Activated naive CD8-positive, alpha-beta T cell treated with anti-CD3 and anti-CD28 coated beads, Interleukin-2, amount 10 ng/mL, durations not matched to agents 7 days and 5 days (primary cell): ENCODE results near the gene STARD7. TPM values are rescaled to one million over a fixed set of nuclear protein-coding genes. Genes with fewer than 3 reads are reported as not detected.

Source experiments
- ATAC-seq: fragments of 150-1000 bp; cut with Tn5 transposase; one replicate; pipeline ENCODE4 v1.10.0; 2021; ENCODE audit warnings: low read depth, moderate library complexity
- POLR2A ChIA-PET: fragments of 350-600 bp; sonication (Branson Sonifier 250); formaldehyde crosslinking; loops from one replicate; lab custom pipeline; 2021; ENCODE audit warnings: antibody characterized with exemption; lab: Charles Lee
- DNase-seq: peaks from one replicate; pipeline ENCODE4 v3.0.0; 2021
- H3K27ac Mint-ChIP-seq: one replicate; pipeline ENCODE4 v1.8.0; 2022; ENCODE audit warnings: mild to moderate bottlenecking, mixed read lengths
- H3K27me3 Mint-ChIP-seq: one replicate; pipeline ENCODE4 v1.8.0; 2022; ENCODE audit warnings: mild to moderate bottlenecking, moderate library complexity, mixed read lengths
- H3K36me3 Mint-ChIP-seq: one replicate; pipeline ENCODE4 v1.8.0; 2021; ENCODE audit warnings: mild to moderate bottlenecking, mixed read lengths
- H3K4me1 Mint-ChIP-seq: one replicate; pipeline ENCODE4 v1.8.0; 2021; ENCODE audit warnings: mixed read lengths
- H3K4me3 Mint-ChIP-seq: one replicate; pipeline ENCODE4 v1.8.0; 2022; ENCODE audit warnings: mild to moderate bottlenecking, moderate library complexity, mixed read lengths
- H3K9me3 Mint-ChIP-seq: one replicate; pipeline ENCODE4 v1.8.0; 2021; ENCODE audit warnings: mixed read lengths
- total RNA-seq, 2 experiments: library from RNA; stranded (reverse); gene quantifications; one replicate each; pipeline ENCODE4 v1.2.3, GENCODE V29; 2021

STARD7 gene
- total RNA-seq, 2 experiments from 2014 or later: 105 to 114 TPM

GRCh38 chr2:96154506-96155380 lies 53.9 kb downstream of the STARD7 start:
- POLR2A ChIA-PET: no interaction called here
- H3K27ac Mint-ChIP-seq: no peak overlapping the region

GRCh38 chr2:96153991-96154431 lies 54.6 kb downstream of the STARD7 start:
- ATAC-seq: no peak
- Mint-ChIP-seq H3K27me3 (peaks cover 6% of the 10 kb centered on the region), H3K36me3 (no peaks in the 10 kb centered on the region), H3K9me3 (no peaks in the 10 kb centered on the region), H3K4me3 (no peak overlapping the region), H3K4me1 (peaks cover 56% of the 10 kb centered on the region), H3K27ac (no peak overlapping the region)
- DNase-seq: peak; percentile 33
- POLR2A ChIA-PET: no interaction called here

More at GRCh38 chr2:96154506-96155380, 53.9 kb downstream of the STARD7 start:
- no peaks in the 10 kb centered on the region for H3K9me3 Mint-ChIP-seq
- DNase-seq: no peak
- peaks cover 2% of the 10 kb centered on the region for H3K36me3 Mint-ChIP-seq
- peaks cover 60% of the 10 kb centered on the region for H3K4me1 Mint-ChIP-seq
- H3K27me3 Mint-ChIP-seq: peaks cover 6% of the 10 kb centered on the region
- H3K4me3 Mint-ChIP-seq: no peak overlapping the region
- no peak for ATAC-seq

- Mint-ChIP-seq H3K27ac (peak overlapping the region; percentile 38), H3K4me3 (no peak overlapping the region), H3K27me3 (peaks cover 6% of the 10 kb centered on the region), H3K36me3 (no peaks in the 10 kb centered on the region), H3K4me1 (peaks cover 59% of the 10 kb centered on the region), H3K9me3 (no peaks in the 10 kb centered on the region)
- POLR2A ChIA-PET: interaction anchor here (3.8 kb wide), 1 partner anchor 11 kb away, joined by 15 read pairs; no protein-coding TSS in a partner anchor
- no peak for DNase-seq
- no peak for ATAC-seq
Measured at GRCh38 chr2:96153291-96153713, 55.3 kb downstream of the STARD7 start.

- POLR2A ChIA-PET: interaction anchor here (3.8 kb wide), 1 partner anchor 11 kb away, joined by 15 read pairs; no protein-coding TSS in a partner anchor
- Mint-ChIP-seq H3K27me3 (peaks cover 6% of the 10 kb centered on the region), H3K9me3 (no peaks in the 10 kb centered on the region), H3K36me3 (no peaks in the 10 kb centered on the region), H3K27ac (peak overlapping the region; percentile 54), H3K4me1 (peaks cover 58% of the 10 kb centered on the region), H3K4me3 (no peak overlapping the region)
- no peak for DNase-seq
- ATAC-seq: no peak
Measured at GRCh38 chr2:96152304-96153161, 56.1 kb downstream of the STARD7 start.

- POLR2A ChIA-PET: interaction anchor here (0.7 to 3.8 kb wide), 2 partner anchors 12 to 1847 kb away, joined by 4 to 15 read pairs; no protein-coding TSS in a partner anchor
- H3K27ac Mint-ChIP-seq: peak overlapping the region; percentile 36
- ATAC-seq (no peak), DNase-seq (no peak)
- H3K9me3 Mint-ChIP-seq: no peaks in the 10 kb centered on the region
- peaks cover 58% of the 10 kb centered on the region for H3K4me1 Mint-ChIP-seq
- H3K36me3 Mint-ChIP-seq: no peaks in the 10 kb centered on the region
- no peak overlapping the region for H3K4me3 Mint-ChIP-seq
- H3K27me3 Mint-ChIP-seq: peaks cover 6% of the 10 kb centered on the region
Measured at GRCh38 chr2:96151595-96152303, 56.9 kb downstream of the STARD7 start.

GRCh38 chr2:96150791-96151594 lies 57.6 kb downstream of the STARD7 start:
- Mint-ChIP-seq H3K27me3 (peaks cover 4% of the 10 kb centered on the region), H3K4me3 (no peak overlapping the region), H3K9me3 (no peaks in the 10 kb centered on the region), H3K4me1 (peaks cover 56% of the 10 kb centered on the region), H3K36me3 (no peaks in the 10 kb centered on the region), H3K27ac (peak overlapping the region; percentile 36)
- DNase-seq (no peak), ATAC-seq (no peak)
- POLR2A ChIA-PET: interaction anchor here (0.7 to 3.8 kb wide), 2 partner anchors 13 to 1848 kb away, joined by 4 to 15 read pairs; no protein-coding TSS in a partner anchor

- DNase-seq: no peak
- Mint-ChIP-seq H3K9me3 (no peaks in the 10 kb centered on the region), H3K36me3 (no peaks in the 10 kb centered on the region), H3K4me1 (peaks cover 57% of the 10 kb centered on the region), H3K27ac (no peak overlapping the region), H3K4me3 (no peak overlapping the region), H3K27me3 (peaks cover 3% of the 10 kb centered on the region)
- POLR2A ChIA-PET: interaction anchor here (1.0 to 3.8 kb wide), 2 partner anchors 12 to 14 kb away, joined by 3 to 15 read pairs; no protein-coding TSS in a partner anchor
- ATAC-seq: no peak
Measured at GRCh38 chr2:96150007-96150640, 58.5 kb downstream of the STARD7 start.

- Mint-ChIP-seq H3K9me3 (no peaks in the 10 kb centered on the region), H3K4me1 (peaks cover 62% of the 10 kb centered on the region), H3K27me3 (no peaks in the 10 kb centered on the region), H3K27ac (peak overlapping the region; percentile 96), H3K36me3 (no peaks in the 10 kb centered on the region), H3K4me3 (peak overlapping the region; percentile 76)
- DNase-seq: peak; percentile 87
- peak; percentile 62 for ATAC-seq
- POLR2A ChIA-PET: interaction anchor here (1.5 to 7.6 kb wide), 5 partner anchors 10 to 59 kb away, joined by 5 to 89 read pairs (median 33); partner anchors contain the start of gene ASTL
Measured at GRCh38 chr2:96148410-96149217, 60.0 kb downstream of the STARD7 start.

- DNase-seq (peak; percentile 37), ATAC-seq (no peak)
- Mint-ChIP-seq H3K27me3 (no peaks in the 10 kb centered on the region), H3K4me3 (peak overlapping the region; percentile 79), H3K36me3 (no peaks in the 10 kb centered on the region), H3K4me1 (peaks cover 63% of the 10 kb centered on the region), H3K27ac (peak overlapping the region; percentile 96), H3K9me3 (no peaks in the 10 kb centered on the region)
- POLR2A ChIA-PET: interaction anchor here (1.2 to 7.6 kb wide), 7 partner anchors 10 to 61 kb away, joined by 5 to 89 read pairs (median 16); partner anchors contain the start of genes ASTL and STARD7
Measured at GRCh38 chr2:96147593-96148201, 60.9 kb downstream of the STARD7 start.

- ATAC-seq: no peak
- peak overlapping the region; percentile 79 for H3K4me3 Mint-ChIP-seq
- DNase-seq: no peak
- POLR2A ChIA-PET: interaction anchor here (1.2 to 7.6 kb wide), 6 partner anchors 9 to 62 kb away, joined by 5 to 89 read pairs (median 24); partner anchors contain the start of genes ASTL and STARD7
- H3K36me3 Mint-ChIP-seq: no peaks in the 10 kb centered on the region
- peaks cover 59% of the 10 kb centered on the region for H3K4me1 Mint-ChIP-seq
- peak overlapping the region; percentile 96 for H3K27ac Mint-ChIP-seq
- H3K9me3 Mint-ChIP-seq: no peaks in the 10 kb centered on the region
- H3K27me3 Mint-ChIP-seq: no peaks in the 10 kb centered on the region
Measured at GRCh38 chr2:96146881-96147592, 61.6 kb downstream of the STARD7 start.
